Upper lobe of left lung (tissue), 4 donors: Measurements from ENCODE around the gene SCLY.
"Not testable (repeated sequence)": the region's sequence is repeated elsewhere in the genome, so short reads cannot be mapped to it uniquely, and the experiment has no call there.

Experiments used
- EP300 ChIP-seq, 4 donors: sonication (generic); formaldehyde crosslinking; IDR thresholded peaks; one replicate each; pipeline ENCODE4 v1.5.1; 2017; ENCODE audit warnings: antibody characterized with exemption in 4 of 4, control low read depth in 2 of 4
- POLR2A ChIP-seq, 4 donors: fragments of 450-650 bp; IDR thresholded peaks; one replicate each; pipeline ENCODE4 v1.5.1; 2016 to 2017; ENCODE audit warnings: antibody characterized with exemption in 4 of 4, mild to moderate bottlenecking in 2 of 4
- POLR2AphosphoS5 ChIP-seq, 2 donors: sonication (generic); formaldehyde crosslinking; IDR thresholded peaks; one replicate each; pipeline ENCODE4 v1.5.1; 2017; ENCODE audit warnings: antibody characterized with exemption in 2 of 2
- TF ChIP-seq, protein P1 (sequence below), 6 experiments: fragments of 450-650 bp in 4 of 6; fragments of 200-600 bp in 2 of 6; sonication (generic) in 2 of 6; IDR thresholded peaks; one replicate each; pipeline ENCODE4 v1.5.1; 2016 to 2019; ENCODE audit warnings: antibody characterized with exemption in 6 of 6

DNA sequence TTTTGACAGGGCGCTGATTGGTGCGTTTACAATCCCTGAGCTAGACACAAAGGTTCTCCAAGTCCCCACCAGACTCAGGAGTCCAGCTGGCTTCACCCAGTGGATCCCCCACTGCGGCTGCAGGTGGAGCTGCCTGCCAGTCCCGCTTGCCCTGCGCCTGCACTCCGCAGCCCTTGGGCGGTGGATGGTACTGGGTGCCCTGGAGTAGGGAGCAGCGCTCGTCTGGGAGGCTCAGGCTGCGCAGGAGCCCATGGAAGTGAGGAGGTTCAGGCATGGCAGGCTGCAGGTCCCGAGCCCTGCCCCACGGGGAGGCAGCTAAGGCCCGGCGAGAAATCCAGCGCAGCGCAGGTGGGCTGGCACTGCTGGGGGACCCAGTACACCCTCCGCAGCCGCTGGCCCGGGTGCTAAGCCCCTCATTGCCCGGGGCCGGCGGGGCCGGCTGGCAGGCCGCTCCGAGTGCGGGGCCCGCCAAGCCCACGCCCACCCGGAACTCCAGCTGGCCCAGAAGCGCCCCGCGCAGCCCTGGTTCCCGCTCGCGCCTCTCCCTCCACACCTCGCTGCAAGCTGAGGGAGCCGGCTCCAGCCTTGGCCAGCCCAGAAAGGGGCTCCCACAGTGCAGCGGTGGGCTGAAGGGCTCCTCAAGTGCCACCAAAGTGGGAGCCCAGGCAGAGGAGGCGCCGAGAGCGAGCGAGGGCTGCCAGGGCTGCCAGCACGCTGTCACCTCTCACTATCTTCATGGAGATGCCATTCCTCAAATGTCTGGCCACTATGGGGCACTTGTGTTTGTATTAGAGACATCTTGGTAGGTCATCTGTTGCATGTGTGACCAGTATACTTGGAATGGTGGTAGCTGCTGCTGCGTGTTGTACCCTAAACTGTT is 2.9 kb upstream of the SCLY start:
- TF ChIP-seq, protein P1, sequence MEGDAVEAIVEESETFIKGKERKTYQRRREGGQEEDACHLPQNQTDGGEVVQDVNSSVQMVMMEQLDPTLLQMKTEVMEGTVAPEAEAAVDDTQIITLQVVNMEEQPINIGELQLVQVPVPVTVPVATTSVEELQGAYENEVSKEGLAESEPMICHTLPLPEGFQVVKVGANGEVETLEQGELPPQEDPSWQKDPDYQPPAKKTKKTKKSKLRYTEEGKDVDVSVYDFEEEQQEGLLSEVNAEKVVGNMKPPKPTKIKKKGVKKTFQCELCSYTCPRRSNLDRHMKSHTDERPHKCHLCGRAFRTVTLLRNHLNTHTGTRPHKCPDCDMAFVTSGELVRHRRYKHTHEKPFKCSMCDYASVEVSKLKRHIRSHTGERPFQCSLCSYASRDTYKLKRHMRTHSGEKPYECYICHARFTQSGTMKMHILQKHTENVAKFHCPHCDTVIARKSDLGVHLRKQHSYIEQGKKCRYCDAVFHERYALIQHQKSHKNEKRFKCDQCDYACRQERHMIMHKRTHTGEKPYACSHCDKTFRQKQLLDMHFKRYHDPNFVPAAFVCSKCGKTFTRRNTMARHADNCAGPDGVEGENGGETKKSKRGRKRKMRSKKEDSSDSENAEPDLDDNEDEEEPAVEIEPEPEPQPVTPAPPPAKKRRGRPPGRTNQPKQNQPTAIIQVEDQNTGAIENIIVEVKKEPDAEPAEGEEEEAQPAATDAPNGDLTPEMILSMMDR (IDR thresholded peaks at IDR 0.05): not testable (repeated sequence)
- TF ChIP-seq EP300, POLR2A, POLR2AphosphoS5 (IDR thresholded peaks at IDR 0.05): not testable (repeated sequence)
